NT2/D1 (cell line): ENCODE measurements around the gene CORIN.
"Not testable (repeated sequence)": the region's sequence is repeated elsewhere in the genome, so short reads cannot be mapped to it uniquely, and the experiment has no call there.

Experiments
- DNase-seq: peaks from one replicate; pipeline ENCODE4 v3.0.0-alpha.2; 2011; ENCODE audit warnings: low read depth, low spot score
- H3K27me3 ChIP-seq: 2 replicates; pipeline ENCODE4 v1.6.0; 2011; ENCODE audit warnings: mild to moderate bottlenecking; ENCODE audit not compliant: insufficient read length, insufficient read depth
- H3K36me3 ChIP-seq: 2 replicates; pipeline ENCODE4 v1.6.1; 2011; ENCODE audit warnings: mild to moderate bottlenecking, low read length, mixed read lengths; ENCODE audit not compliant: insufficient read depth, insufficient read length
- H3K4me1 ChIP-seq: 2 replicates; pipeline ENCODE4 v1.5.1; 2011; ENCODE audit not compliant: insufficient read depth, insufficient read length
- H3K4me3 ChIP-seq: 2 replicates; pipeline ENCODE4 v1.5.1; 2011; ENCODE audit warnings: low read depth; ENCODE audit not compliant: insufficient read length
- H3K9ac ChIP-seq: 2 replicates; pipeline ENCODE4 v1.6.0; 2011; ENCODE audit warnings: low read depth; ENCODE audit not compliant: insufficient read length
- H3K9me3 ChIP-seq: 2 replicates; pipeline ENCODE4 v1.5.1; 2011; ENCODE audit warnings: mild to moderate bottlenecking, low read length; ENCODE audit not compliant: insufficient read depth
- SUZ12 ChIP-seq: IDR thresholded peaks from 2 replicates; pipeline ENCODE4 v1.6.1; 2011; ENCODE audit not compliant: insufficient read length, insufficient read depth; ENCODE audit errors: extremely low read depth
- YY1 ChIP-seq: IDR thresholded peaks from 2 replicates; pipeline ENCODE4 v1.6.1; 2011; ENCODE audit not compliant: insufficient read length, insufficient read depth
- ZNF274 ChIP-seq: IDR thresholded peaks from 2 replicates; pipeline ENCODE4 v1.6.1; 2011; ENCODE audit warnings: mild to moderate bottlenecking, low read depth, low read length

CORIN gene

DNA sequence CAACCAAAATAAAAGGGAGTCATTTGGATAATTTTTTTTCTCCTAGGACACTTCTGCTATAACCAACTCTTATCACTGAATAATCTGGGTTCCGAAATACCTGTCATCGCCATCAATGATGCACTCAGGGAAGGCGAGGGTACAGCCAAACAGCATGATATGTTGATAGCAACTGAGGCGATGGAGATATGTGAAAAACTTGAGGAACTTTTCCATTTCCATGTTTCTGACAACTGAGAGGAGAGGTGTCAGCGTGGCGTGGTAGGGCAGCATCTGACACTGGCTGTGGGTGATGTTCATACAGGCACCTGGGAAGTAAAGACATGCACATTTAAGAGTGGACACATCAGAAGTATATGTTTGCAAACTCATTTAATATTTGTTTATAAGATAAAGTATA lies 74.6 kb downstream of the CORIN start:
- no peak for TF ChIP-seq SUZ12
- TF ChIP-seq ZNF274: no peak
- no peak for TF ChIP-seq YY1
- Histone ChIP-seq H3K4me1 (no peaks in the 10 kb centered on the region), H3K4me3 (no peak overlapping the region), H3K9me3 (no peaks in the 10 kb centered on the region), H3K27me3 (no peaks in the 10 kb centered on the region), H3K36me3 (no peaks in the 10 kb centered on the region), H3K9ac (no peak overlapping the region)
- no peak for DNase-seq

DNA sequence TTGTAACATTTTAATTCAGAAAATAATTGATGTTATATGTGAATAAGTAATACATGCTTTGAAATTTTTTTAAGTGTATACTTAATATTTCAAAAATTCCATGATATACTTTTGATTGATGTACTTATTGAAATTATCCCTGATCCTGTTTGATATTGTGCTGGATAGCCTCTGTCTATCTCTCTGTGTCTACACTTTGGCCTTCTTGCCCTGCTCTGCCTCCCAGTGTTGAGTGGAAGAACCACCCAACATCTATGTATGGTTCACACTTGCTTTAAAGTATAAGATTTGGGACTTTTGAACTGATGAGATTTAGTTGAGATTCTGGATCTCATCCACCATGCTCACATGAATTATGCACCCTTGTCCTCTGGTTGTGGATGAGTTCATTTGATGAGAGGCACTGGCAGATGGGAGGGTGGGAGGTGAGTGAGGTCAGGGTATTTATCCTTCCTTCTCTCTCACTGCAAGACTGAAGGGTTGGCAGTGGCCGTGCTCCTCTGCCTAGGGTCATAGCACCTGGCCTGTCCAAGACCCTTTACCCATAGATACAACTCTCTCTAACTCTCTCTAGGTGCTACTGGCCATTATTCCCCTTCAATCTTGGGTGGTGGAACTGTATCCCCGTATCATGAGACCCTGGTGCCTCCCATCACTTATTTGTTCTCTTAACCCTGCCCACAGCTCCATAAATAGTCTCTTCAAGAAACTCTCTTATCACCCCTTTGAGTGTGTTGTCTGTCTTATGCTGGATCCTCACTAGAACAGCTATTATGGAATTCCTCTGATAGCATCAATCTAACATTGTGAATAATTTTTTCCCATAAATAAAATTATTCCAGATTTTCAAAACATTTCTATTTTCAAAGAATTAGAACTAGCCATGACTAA lies 75.2 kb downstream of the CORIN start:
- no peak for TF ChIP-seq ZNF274
- TF ChIP-seq SUZ12: no peak
- no peak for TF ChIP-seq YY1
- Histone ChIP-seq H3K27me3 (no peaks in the 10 kb centered on the region), H3K9me3 (no peaks in the 10 kb centered on the region), H3K4me3 (no peak overlapping the region), H3K36me3 (no peaks in the 10 kb centered on the region), H3K4me1 (no peaks in the 10 kb centered on the region), H3K9ac (no peak overlapping the region)
- DNase-seq: no peak

DNA sequence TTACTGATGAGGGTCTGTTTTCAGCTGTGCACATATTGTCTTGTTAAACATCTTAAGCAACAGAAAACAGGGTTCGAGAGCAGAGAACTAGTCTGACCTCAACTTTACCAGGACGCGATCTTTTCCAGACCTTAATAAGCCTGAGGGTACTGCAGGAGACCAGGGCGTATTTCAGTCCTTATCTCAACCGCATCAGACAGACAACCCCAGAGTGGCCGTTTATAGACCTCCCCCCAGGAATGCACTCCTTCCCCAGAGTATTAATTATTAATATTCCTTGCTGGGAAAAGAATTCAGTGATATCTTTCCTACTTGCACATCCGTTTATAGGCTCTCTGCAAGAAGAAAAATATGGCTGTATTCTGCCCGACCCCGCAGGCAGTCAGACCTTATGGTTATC lies 84.6 kb downstream of the CORIN start:
- H3K36me3 ChIP-seq, H3K27me3 ChIP-seq, H3K9ac ChIP-seq, H3K4me3 ChIP-seq, H3K4me1 ChIP-seq, DNase-seq, H3K9me3 ChIP-seq: not testable (repeated sequence)

DNA sequence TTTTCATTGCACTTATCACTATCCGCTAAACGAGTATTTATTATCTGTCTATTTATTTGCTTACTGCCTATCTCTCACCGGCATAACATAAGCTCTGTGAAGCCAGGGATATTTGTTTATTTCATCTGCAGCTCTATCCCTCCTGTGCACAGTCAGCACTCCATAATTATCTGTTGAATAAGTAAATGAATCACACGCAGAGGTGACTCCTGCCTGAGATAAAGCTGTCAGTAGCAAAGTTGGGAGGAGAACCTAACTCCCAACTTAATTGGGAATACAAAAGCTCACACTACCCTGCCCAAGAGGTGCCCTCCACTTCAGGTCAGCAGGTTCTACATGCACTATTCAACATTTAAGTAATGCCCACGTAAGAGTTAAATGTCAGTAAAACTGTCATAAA lies 85.7 kb downstream of the CORIN start:
- Histone ChIP-seq H3K4me3 (no peak overlapping the region), H3K27me3 (no peaks in the 10 kb centered on the region), H3K9me3 (no peaks in the 10 kb centered on the region), H3K9ac (no peak overlapping the region), H3K36me3 (no peaks in the 10 kb centered on the region), H3K4me1 (no peaks in the 10 kb centered on the region)
- no peak for DNase-seq
- TF ChIP-seq SUZ12 (no peak), ZNF274 (no peak), YY1 (no peak)

DNA sequence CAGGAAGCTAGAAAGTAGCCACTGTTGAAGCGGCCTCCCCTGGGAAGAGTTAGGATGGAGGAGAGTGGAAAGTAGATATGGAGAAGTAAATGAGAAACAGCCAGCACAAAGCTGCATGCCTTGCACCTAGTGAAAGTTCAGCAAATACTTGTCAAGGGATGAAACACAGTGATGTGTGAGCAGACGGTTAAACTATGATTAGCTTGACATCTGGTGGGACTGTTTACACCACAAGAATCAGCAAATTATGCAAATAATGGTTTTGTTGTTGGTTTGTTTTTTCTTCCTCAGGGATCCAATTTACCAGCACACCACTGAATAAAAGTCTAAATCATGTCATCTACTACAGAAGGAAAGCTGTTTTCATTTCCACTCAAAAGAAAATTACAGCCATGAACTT lies 87.1 kb downstream of the CORIN start:
- Histone ChIP-seq H3K4me1 (no peaks in the 10 kb centered on the region), H3K9me3 (no peaks in the 10 kb centered on the region), H3K9ac (no peak overlapping the region), H3K4me3 (no peak overlapping the region), H3K27me3 (no peaks in the 10 kb centered on the region), H3K36me3 (no peaks in the 10 kb centered on the region)
- TF ChIP-seq SUZ12: no peak
- TF ChIP-seq ZNF274: no peak
- TF ChIP-seq YY1: no peak
- no peak for DNase-seq

DNA sequence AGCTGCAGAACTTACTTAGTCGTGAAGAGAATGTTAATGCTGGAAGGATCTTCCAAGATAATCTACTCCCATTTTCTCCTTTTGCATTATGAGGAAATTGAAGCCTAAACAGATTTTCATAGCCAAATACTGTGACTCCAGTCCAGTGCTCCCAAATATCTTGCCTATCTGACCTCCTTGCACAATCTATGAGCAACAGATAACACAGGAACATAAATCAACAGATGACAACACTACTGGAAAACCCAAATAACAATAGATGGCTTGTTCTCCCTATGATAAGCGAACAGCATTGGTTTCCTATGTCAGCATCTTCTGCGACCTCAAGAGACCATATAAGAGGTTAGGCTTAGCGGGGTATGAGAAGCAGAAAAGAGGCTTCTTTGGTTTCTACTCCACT lies 88.0 kb downstream of the CORIN start:
- no peaks in the 10 kb centered on the region for H3K36me3 ChIP-seq
- TF ChIP-seq ZNF274 (no peak), YY1 (no peak), SUZ12 (no peak)
- H3K9me3 ChIP-seq: no peaks in the 10 kb centered on the region
- no peak overlapping the region for H3K4me3 ChIP-seq
- no peak for DNase-seq
- H3K9ac ChIP-seq: no peak overlapping the region
- H3K27me3 ChIP-seq: no peaks in the 10 kb centered on the region
- no peaks in the 10 kb centered on the region for H3K4me1 ChIP-seq

DNA sequence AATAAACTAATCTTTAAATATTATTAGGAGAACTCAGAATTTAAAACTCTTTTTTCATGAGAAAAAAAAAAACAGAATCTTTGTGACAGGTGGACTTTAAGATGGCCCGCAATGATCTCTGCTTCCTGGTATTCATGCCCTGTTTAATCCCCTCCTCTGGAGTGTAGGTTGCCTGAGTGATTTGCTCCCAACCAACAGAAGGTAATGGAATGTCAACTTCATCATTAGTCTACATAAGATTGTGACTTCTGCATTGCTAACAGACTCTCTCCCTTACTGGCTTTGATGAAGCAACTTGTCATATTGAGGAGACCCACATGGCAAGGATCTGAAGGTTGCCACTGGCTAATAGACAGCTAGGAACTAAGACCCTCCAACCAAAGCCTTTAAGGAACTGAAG lies 88.8 kb downstream of the CORIN start:
- no peak for DNase-seq
- Histone ChIP-seq H3K4me1 (no peaks in the 10 kb centered on the region), H3K27me3 (no peaks in the 10 kb centered on the region), H3K9ac (no peak overlapping the region), H3K4me3 (no peak overlapping the region), H3K36me3 (no peaks in the 10 kb centered on the region), H3K9me3 (no peaks in the 10 kb centered on the region)
- TF ChIP-seq SUZ12: no peak
- no peak for TF ChIP-seq ZNF274
- no peak for TF ChIP-seq YY1
